Endothelial cell of umbilical vein (primary cell): ENCODE measurements around the gene TMEM41B. TPM values are rescaled to one million over a fixed set of nuclear protein-coding genes. Genes with fewer than 3 reads are reported as not detected.
"Not testable (repeated sequence)": the region's sequence is repeated elsewhere in the genome, so short reads cannot be mapped to it uniquely, and the experiment has no call there.

ENCODE experiments used
- BruUV-seq: library from RNA; stranded (reverse); fragments of 400-500 nt; replicated peaks from 2 replicates; lab custom pipeline; 2021; lab: Mats Ljungman, UMichigan
- CTCF ChIA-PET: fragments of 300-600, 350-600 bp; sonication (Branson Sonifier 250); formaldehyde crosslinking; loops from one replicate; lab custom pipeline; 2021; ENCODE audit warnings: antibody characterized with exemption, inconsistent platforms; lab: Charles Lee
- POLR2A ChIA-PET: fragments of 300-600, 350-600 bp; sonication (Branson Sonifier 250); formaldehyde crosslinking; loops from one replicate; lab custom pipeline; 2021; ENCODE audit warnings: antibody characterized with exemption, inconsistent platforms; lab: Charles Lee
- DNase-seq: peaks from one replicate; pipeline ENCODE4 v3.0.0-alpha.2; 2011; ENCODE audit warnings: low read depth, low spot score
- FAIRE-seq: peaks from 2 replicates; lab custom pipeline; 2011; peaks lifted over from hg19 to GRCh38; lab: Jason Lieb, UNC
- H2AFZ ChIP-seq: 2 replicates; pipeline ENCODE4 v1.6.0; 2012; ENCODE audit warnings: low read depth, low read length, control low read depth, inconsistent platforms
- H3K27ac ChIP-seq: 2 replicates; pipeline ENCODE4 v1.5.1; 2011; ENCODE audit warnings: low read depth, mild to moderate bottlenecking, control low read depth, low read length, moderate library complexity; ENCODE audit not compliant: insufficient read depth
- H3K27me3 ChIP-seq, 2 experiments: 2 replicates each; pipeline versions ENCODE4 v1.6.0 to v1.6.1; 2011; ENCODE audit warnings: low read length in 2 of 2, mixed read lengths in 1 of 2; ENCODE audit not compliant: control insufficient read depth in 2 of 2, insufficient read depth in 2 of 2
- H3K36me3 ChIP-seq, 2 experiments: 2 replicates in 1 of 2; 3 replicates in 1 of 2; pipeline ENCODE4 v1.5.1; 2011; ENCODE audit warnings: low read length in 2 of 2, mild to moderate bottlenecking in 1 of 2, moderate library complexity in 1 of 2; ENCODE audit not compliant: control insufficient read depth in 2 of 2, insufficient read depth in 2 of 2; ENCODE audit errors: extremely low read depth in 1 of 2
- H3K4me1 ChIP-seq: 3 replicates; pipeline ENCODE4 v1.5.1; 2011; ENCODE audit warnings: mild to moderate bottlenecking, low read length; ENCODE audit not compliant: control insufficient read depth, insufficient read depth; ENCODE audit errors: extremely low read depth
- H3K4me2 ChIP-seq: 2 replicates; pipeline ENCODE4 v1.6.1; 2011; ENCODE audit warnings: low read length, control low read depth, mixed read lengths; ENCODE audit not compliant: insufficient read depth
- H3K4me3 ChIP-seq, 3 experiments: fragments of 200-600 bp in 1 of 3; sonication (generic), shearing (Covaris generic) in 1 of 3; replicated peaks in 1 of 3; 2 replicates each; pipeline ENCODE4 v1.5.1; 2011 to 2016; ENCODE audit warnings: control low read depth in 3 of 3, low read length in 3 of 3, mild to moderate bottlenecking in 2 of 3, inconsistent platforms in 1 of 3, low read depth in 1 of 3, moderate library complexity in 1 of 3; ENCODE audit not compliant: insufficient read depth in 1 of 3
- H3K79me2 ChIP-seq: 2 replicates; pipeline ENCODE4 v1.6.0; 2012; ENCODE audit warnings: low read length, inconsistent platforms; ENCODE audit not compliant: control insufficient read depth, insufficient read depth
- H3K9ac ChIP-seq: replicated peaks from 2 replicates; pipeline ENCODE3; 2011; ENCODE audit warnings: low read length, control low read depth; ENCODE audit not compliant: insufficient read depth; ENCODE audit errors: extremely low read depth
- H3K9me1 ChIP-seq: replicated peaks from 3 replicates; pipeline ENCODE4 v1.6.0; 2011; ENCODE audit warnings: mild to moderate bottlenecking, low read length; ENCODE audit not compliant: control insufficient read depth, insufficient read depth; ENCODE audit errors: extremely low read depth
- H3K9me3 ChIP-seq: replicated peaks from 2 replicates; pipeline ENCODE4 v1.5.1; 2012; ENCODE audit warnings: low read length, inconsistent platforms; ENCODE audit not compliant: control insufficient read depth, insufficient read depth
- H4K20me1 ChIP-seq: replicated peaks from 2 replicates; pipeline ENCODE3; 2011; ENCODE audit warnings: mild to moderate bottlenecking, low read length; ENCODE audit not compliant: control insufficient read depth, insufficient read depth; ENCODE audit errors: extremely low read depth
- EZH2 ChIP-seq: IDR thresholded peaks from 2 replicates; pipeline ENCODE4 v1.6.1; 2012; ENCODE audit warnings: borderline replicate concordance, low read depth, mild to moderate bottlenecking, moderate library complexity, low read length, inconsistent platforms; ENCODE audit not compliant: severe bottlenecking
- FOS ChIP-seq: IDR thresholded peaks from 2 replicates; pipeline ENCODE4 v1.6.1; 2011; ENCODE audit warnings: mild to moderate bottlenecking, low read length, moderate library complexity, borderline replicate concordance; ENCODE audit not compliant: insufficient read depth
- GATA2 ChIP-seq: IDR thresholded peaks from 2 replicates; pipeline ENCODE4 v1.7.0; 2011; ENCODE audit warnings: low read depth, mild to moderate bottlenecking, moderate library complexity, mixed read lengths, low read length; ENCODE audit not compliant: insufficient read length, insufficient read depth
- JUN ChIP-seq: IDR thresholded peaks from 2 replicates; pipeline ENCODE4 v1.6.1; 2011; ENCODE audit warnings: borderline replicate concordance, low read depth; ENCODE audit not compliant: insufficient read length, insufficient read depth
- MYC ChIP-seq: IDR thresholded peaks from one replicate; pipeline ENCODE4 v1.6.1; 2011; ENCODE audit warnings: mild to moderate bottlenecking, low read depth, low read length
- POLR2A ChIP-seq: IDR thresholded peaks from 2 replicates; pipeline ENCODE4 v1.6.1; 2012; ENCODE audit warnings: low read depth, mild to moderate bottlenecking, control low read depth, low read length
- POLR2AphosphoS5 ChIP-seq: IDR thresholded peaks from 2 replicates; pipeline ENCODE4 v1.6.1; 2012; ENCODE audit warnings: low read depth, mild to moderate bottlenecking, control low read depth, low read length, moderate library complexity; ENCODE audit not compliant: insufficient read depth
- dilution Hi-C: fragments of 300-500 bp; cut with MboI; formaldehyde crosslinking; loops from one replicate; pipeline ENCODE4 v1.15.0; 2019; ENCODE audit warnings: low sequenced_read_pairs; ENCODE audit not compliant: extremely low pct_ligation_motif_present
- intact Hi-C: fragments of 100-400 bp; cut with micrococcal nuclease; formaldehyde crosslinking; loops from one replicate; pipeline ENCODE4 v1.10.0; 2022
- polyA plus RNA-seq, 4 experiments: library from polyadenylated mRNA; depleted of rRNA in 3 of 4; stranded (reverse) in 3 of 4; unstranded in 1 of 4; fragments of >200 nt; gene quantifications; 2 replicates each; pipeline versions ENCODE4 v1.2.1 to v1.2.3, GENCODE V29; 2011 to 2012; ENCODE audit warnings: missing spikeins in 1 of 4
- total RNA-seq: library from RNA; stranded (reverse); gene quantifications from 2 replicates; pipeline ENCODE4 v1.2.3, GENCODE V29; 2021
- TF ChIP-seq, protein P1 (sequence below), 2 donors: IDR thresholded peaks; 1 replicate in 1 of 2; 2 replicates in 1 of 2; pipeline ENCODE4 v1.5.1; 2011; ENCODE audit warnings: low read length in 2 of 2, mild to moderate bottlenecking in 2 of 2, moderate library complexity in 2 of 2, control low read depth in 1 of 2, inconsistent platforms in 1 of 2, low read depth in 1 of 2; ENCODE audit not compliant: insufficient read depth in 1 of 2; ENCODE audit errors: extremely low read depth in 1 of 2
- TF ChIP-seq, protein P2 (sequence below): IDR thresholded peaks from 2 replicates; pipeline ENCODE4 v1.6.1; 2011; ENCODE audit not compliant: insufficient read depth, insufficient read length

TMEM41B gene
- total and polyA plus RNA-seq, 2 donors (not counting 3 experiments of a cell fraction or from before 2014, with no cell fraction given) = 16.6 to 39.0 TPM

DNA sequence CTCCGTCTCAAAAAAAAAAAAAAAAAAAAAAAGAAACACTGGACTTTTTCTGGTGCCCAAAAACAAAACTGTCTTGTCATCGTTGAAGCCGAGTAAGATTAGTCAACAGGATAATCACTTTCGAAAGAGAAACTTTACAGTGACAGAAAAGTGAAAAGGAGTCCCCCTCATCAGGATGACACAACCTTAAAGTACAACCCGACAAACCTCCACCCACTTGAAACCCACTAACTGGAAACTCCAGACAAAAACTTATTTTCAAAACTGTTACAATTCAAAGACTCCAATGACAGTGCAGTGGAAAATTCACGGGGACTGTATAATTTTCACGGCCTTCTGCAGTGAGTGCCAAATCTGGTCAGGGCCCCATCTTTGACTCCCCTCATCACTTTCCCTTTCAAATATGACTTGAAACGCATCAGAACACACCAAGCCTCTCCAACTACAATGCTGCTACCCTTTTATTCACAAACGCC, 50.5 kb downstream of the TMEM41B start:
- dilution Hi-C loops (no loop called here), intact Hi-C loops (loop anchor here (1.0 to 10.0 kb wide), 7 partner anchors 12 to 349 kb away; partner anchors contain the start of genes AKIP1, IPO7 and ZNF143)
- FAIRE-seq (no peak), DNase-seq (no peak)
- no peaks in the 10 kb centered on the region for H3K36me3 ChIP-seq
- peaks cover 57% of the 10 kb centered on the region for H3K79me2 ChIP-seq
- TF ChIP-seq MYC (no peak), GATA2 (no peak), POLR2A (no peak), FOS (no peak), JUN (no peak), EZH2 (no peak), POLR2AphosphoS5 (no peak)
- TF ChIP-seq, protein P1, sequence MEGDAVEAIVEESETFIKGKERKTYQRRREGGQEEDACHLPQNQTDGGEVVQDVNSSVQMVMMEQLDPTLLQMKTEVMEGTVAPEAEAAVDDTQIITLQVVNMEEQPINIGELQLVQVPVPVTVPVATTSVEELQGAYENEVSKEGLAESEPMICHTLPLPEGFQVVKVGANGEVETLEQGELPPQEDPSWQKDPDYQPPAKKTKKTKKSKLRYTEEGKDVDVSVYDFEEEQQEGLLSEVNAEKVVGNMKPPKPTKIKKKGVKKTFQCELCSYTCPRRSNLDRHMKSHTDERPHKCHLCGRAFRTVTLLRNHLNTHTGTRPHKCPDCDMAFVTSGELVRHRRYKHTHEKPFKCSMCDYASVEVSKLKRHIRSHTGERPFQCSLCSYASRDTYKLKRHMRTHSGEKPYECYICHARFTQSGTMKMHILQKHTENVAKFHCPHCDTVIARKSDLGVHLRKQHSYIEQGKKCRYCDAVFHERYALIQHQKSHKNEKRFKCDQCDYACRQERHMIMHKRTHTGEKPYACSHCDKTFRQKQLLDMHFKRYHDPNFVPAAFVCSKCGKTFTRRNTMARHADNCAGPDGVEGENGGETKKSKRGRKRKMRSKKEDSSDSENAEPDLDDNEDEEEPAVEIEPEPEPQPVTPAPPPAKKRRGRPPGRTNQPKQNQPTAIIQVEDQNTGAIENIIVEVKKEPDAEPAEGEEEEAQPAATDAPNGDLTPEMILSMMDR (IDR thresholded peaks at IDR 0.05; ENCODE audit: extremely low read depth in 1 of 2, insufficient read depth in 1 of 2, low read depth in 1 of 2, low read length in 2 of 2) = no peak
- TF ChIP-seq, protein P2, sequence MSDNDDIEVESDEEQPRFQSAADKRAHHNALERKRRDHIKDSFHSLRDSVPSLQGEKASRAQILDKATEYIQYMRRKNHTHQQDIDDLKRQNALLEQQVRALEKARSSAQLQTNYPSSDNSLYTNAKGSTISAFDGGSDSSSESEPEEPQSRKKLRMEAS = no peak
- no peak overlapping the region for H2AFZ ChIP-seq
- CTCF ChIA-PET = interaction anchor here (0.6 to 2.6 kb wide), 9 partner anchors 11 to 271 kb away, joined by 3 to 10 read pairs (median 4); partner anchors contain the start of gene IPO7
- no peaks in the 10 kb centered on the region for H3K9me1 ChIP-seq
- peaks cover 16% of the 10 kb centered on the region for H3K4me1 ChIP-seq
- TSS peak; percentile 52 for BruUV-seq
- H3K27me3 ChIP-seq = no peaks in the 10 kb centered on the region
- H3K4me2 ChIP-seq = peak overlapping the region; percentile 78
- H3K9me3 ChIP-seq = no peaks in the 10 kb centered on the region
- peak overlapping the region; percentile 81 for H3K27ac ChIP-seq
- H3K9ac ChIP-seq = peak overlapping the region; percentile 94
- peak overlapping the region; percentile 71 to 83 (median 81) for H3K4me3 ChIP-seq
- POLR2A ChIA-PET = interaction anchor here (0.8 to 1.5 kb wide), 3 partner anchors 11 to 197 kb away, joined by 4 to 5 read pairs (median 5); partner anchors contain the start of gene ZNF143
- H4K20me1 ChIP-seq = no peaks in the 10 kb centered on the region

DNA sequence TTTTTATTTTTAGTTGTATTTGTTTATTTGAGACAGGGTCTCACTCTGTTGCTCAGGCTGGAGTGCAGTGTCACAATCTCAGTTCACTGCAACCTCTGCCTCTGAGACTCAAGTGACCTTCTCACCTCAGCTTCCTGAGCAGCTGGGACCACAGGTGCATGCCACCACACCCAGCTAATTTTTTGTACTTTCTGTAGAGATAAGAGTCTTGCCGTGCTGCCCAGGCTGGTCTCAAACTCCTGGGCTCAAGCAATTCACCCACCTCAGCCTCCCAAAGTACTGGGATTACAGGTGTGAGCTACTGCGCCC, 53.6 kb downstream of the TMEM41B start:
- H2AFZ ChIP-seq, H4K20me1 ChIP-seq, H3K36me3 ChIP-seq, FAIRE-seq, DNase-seq, H3K27ac ChIP-seq, H3K4me2 ChIP-seq, BruUV-seq, H3K9me3 ChIP-seq, dilution Hi-C loops, POLR2A ChIA-PET, H3K4me3 ChIP-seq, H3K9me1 ChIP-seq, H3K9ac ChIP-seq, H3K27me3 ChIP-seq: not testable (repeated sequence)
- CTCF ChIA-PET = interaction anchor here (1.0 to 1.5 kb wide), 10 partner anchors 11 to 246 kb away, joined by 3 to 5 read pairs (median 3); no protein-coding TSS in a partner anchor
- peaks cover 79% of the 10 kb centered on the region for H3K79me2 ChIP-seq
- intact Hi-C loops = loop anchor here (5.0 to 10.0 kb wide), 3 partner anchors 93 to 346 kb away; partner anchors contain the start of gene AKIP1
- H3K4me1 ChIP-seq = peaks cover 16% of the 10 kb centered on the region
